Putamen (tissue), 1 donor: ENCODE data around the gene SERPINI1.

Source experiments
- DNase-seq: peaks from one replicate; pipeline ENCODE4 v3.0.0-alpha.2; 2016; ENCODE audit warnings: low spot score

SERPINI1 gene

DNA sequence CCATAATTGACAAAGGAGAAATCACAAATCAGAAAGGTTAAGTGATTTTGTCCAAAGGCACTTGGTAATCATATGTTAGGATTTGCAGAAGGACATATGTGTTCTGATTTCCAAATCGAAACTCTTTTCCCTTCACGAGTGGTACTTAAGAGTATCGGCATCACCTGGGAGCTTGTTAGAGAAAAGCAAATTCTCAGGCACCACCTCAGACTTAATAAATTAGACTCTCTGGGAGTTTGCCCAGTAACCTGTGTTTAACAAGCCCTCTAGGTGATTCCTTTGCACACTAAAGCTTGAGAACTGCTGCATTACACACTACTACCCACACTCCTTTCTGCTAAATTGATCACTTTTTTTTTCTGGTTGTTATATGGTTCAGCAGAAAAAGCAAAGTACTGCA lies 116.2 kb downstream of the SERPINI1 start:
- DNase-seq: no peak

DNA sequence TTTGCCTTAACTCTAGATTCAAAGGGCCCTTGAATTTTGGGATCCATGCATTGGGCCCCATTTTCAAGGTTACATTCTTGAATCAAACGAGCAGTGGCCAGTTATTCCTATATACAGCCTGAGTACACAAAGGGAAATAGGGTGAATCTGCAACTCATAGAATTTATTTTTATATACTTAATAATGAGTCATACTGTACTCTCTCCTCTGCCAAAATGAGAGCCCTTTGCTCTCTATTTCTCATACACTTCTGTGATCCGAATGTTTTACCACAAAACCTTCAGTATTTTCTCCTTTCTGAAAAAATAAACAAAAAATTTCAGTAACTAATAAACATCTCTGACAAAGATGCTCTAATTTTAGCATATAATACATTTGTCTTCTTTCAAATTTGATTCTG lies 116.7 kb downstream of the SERPINI1 start:
- no peak for DNase-seq

DNA sequence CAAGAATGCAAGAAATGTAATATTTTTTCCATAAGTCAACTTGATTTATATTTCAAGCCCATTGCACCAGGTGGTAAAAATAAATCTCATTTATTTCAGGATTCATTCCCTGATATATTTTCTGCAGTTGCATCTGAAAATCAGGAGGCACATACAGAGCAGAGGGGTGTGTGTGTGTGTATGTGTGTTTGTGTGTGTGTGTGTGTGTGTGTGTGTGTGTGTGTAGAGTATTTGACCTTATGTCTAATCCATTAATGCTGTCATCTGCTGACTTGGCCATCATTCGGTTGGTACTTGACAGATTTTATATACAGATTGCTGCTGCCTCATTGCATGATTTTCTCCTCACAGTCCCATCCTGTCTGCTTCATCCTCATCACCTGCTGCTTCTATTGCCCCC lies 118.5 kb downstream of the SERPINI1 start:
- DNase-seq: no peak

DNA sequence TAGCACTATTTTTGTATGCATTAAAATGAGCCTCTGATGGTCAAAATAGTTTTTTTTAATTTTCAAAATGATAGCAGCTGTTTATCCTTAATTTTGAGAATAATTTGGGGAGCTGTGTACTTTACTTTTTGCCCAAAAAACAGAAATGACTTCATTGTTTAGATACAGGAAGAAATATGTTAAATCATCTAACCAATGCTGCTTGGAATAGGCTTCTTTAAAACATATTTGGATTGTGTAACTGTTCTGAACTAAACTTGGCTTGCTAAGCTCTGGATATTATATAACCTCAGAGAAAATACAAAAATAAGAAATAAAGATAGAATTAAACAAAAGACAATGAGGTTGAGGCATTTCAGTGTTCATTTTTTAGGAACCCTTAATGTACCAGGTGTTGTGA lies 119.3 kb downstream of the SERPINI1 start:
- no peak for DNase-seq

DNA sequence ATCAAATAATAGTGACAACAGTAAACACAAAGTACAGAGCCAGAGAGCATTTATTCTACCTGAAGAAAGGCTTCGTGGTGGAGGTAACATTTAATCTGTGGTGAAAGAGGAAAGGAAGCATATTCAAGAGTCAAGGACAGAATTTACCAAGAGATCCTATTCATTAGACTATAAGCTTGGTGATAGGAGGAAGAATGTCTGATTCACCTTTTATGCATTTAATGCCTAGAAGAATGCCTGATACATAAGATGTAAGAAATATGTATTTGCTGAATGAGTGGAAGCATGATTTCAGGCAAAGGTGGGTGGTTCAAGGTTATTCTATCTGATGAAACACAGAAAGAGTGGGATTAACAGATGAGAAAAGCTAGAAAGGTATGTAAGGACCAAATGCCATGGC lies 119.8 kb downstream of the SERPINI1 start:
- no peak for DNase-seq

DNA sequence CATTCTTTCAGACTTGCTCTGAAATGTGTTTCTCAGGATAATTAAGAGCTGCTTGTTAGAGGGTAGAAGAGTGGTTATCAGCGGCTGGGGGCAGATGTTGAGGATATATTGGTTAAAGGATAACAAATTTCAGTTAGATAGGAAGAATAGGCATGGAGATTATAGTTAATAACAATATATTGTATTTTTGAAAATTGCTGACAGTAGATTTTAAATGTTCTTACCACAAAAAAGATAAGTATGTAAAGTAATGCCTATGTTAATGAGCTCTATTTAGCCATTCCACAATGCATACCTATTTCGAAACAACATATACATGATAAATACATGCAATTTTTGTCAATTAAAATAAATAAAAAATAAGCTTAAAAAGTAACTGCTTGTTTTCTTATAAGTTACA lies 123.3 kb downstream of the SERPINI1 start:
- DNase-seq: no peak

DNA sequence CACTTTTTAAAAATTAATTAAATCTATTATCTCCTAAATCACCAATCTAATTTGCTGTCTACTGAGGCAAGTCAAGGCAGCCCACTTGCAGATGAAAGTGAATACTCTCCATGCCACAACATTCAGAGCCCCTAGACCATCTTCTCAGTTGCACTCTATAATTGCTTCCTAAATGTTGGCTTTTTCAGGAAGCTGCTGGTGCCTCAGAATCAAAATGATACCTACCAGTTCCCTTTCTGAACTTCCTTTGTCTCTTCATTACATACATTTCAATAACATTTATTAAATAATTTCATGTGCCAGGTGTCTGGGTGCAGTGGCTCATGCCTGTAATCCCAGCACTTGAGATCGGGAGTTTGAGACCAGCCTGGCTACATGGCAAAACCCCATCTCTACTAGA lies 124.1 kb downstream of the SERPINI1 start:
- DNase-seq: no peak

DNA sequence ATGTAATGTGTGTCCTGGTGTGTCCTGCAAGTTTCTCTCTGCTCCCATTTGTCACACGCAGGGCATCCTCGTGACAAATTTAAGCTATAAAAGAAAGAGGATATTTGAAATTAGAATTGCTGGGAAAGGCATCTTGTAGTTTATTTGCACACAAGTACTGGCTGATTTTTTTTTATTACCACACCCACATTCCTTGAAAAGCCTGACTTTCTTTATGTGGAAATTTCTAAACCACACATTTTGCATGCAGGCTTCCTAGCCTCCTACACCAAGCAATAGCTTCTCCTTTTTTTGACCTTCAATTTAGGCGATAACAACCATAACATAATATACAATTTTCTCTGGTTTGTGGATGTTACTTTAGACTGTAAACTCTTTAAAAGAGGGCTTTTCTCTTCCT lies 126.1 kb downstream of the SERPINI1 start:
- no peak for DNase-seq

DNA sequence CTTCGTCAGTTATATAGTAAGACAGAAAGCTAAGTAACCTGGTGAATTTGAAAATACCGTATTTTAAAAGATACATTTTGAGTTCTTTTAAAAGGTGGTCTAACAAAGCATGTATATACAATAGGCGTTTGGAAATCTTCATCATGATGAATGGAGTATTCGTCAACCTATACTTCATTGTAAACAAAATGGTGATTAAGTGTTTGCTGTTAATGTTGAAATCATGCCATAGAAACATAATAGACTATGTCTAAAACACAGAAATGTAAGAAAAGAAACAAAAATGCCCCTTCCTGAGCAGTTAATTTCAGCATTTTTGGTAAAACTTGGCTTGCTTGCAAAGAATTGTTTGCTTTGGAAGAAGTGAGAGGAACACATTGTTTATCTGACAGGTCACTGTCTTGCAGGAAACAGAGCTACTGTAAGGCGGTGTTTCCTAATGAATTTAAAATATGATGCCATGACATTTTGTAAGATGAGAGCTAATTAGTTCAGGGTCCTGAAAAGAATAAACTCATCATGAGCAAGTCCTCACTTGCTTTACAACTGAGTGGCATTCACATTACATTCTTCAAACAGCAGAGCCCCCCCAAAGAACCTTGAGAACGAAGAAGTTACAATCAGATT lies 126.7 kb downstream of the SERPINI1 start:
- no peak for DNase-seq

DNA sequence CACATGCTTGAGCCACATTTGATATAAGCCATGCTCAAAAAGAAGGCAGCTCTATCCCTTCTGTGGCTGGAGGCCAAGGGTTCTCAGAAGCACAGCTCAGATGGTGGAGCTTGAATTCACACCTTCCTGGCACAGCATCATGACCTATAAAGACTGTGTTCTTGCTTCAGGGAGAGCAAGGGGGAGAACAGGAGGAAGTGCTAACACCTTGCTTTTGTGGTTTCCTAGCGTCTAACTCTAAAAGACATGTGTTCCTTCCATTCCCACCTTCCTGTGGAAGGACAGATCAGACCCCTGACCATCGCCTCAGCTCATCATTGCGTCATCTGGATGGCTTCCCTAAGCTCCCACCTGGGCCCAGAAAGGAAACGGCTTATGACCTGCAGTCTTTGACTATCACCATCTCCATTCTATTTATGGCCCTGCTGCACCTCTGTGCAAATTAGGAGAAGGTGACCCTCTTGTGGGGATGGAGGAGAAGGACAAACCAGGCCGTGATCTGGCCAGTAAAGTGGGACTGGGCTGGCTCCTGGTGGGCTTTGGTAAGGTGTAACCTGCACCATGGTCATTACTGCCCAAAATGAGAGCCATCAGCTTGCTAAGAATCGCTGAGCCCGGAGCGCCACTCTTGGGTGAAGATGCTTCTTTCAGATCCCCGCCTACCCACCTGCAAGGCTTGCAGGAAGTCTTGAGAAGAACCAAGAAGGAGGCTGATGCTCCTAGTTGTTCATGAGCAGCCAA lies 128.5 kb downstream of the SERPINI1 start:
- no peak for DNase-seq

DNA sequence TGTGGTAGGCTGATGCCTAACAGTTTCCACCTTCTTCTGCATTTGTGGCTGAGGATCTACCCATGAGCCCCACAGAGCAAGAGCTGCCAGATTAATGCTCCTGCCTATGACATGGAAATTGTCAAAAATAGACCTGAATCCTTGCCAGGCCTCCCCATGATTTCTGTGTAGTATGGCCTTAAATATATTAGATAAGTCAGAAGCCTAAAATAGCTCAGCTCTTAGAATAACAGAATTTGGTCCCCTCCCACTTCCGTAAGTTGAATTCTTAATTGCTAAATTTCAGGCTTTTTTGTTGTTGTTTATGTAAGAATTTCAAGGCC lies 129.0 kb downstream of the SERPINI1 start:
- no peak for DNase-seq

DNA sequence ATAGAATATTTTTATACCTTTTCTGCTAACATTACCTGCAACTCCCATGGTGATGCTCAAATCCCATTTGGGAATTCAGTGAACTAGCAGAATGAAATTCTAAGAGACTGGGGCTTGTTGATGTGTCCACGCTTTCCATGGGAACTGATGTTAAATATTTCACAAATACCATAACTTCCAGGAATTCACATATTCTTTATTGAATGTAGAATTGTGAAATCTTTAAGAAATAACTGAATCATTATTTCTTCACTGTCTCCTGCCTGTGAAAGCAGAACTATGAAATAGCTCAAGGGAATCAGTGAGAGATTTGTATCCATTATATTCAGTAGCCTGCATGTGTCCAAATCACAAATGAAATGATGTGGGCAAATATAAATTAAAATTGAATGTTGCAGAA lies 130.8 kb downstream of the SERPINI1 start:
- no peak for DNase-seq

DNA sequence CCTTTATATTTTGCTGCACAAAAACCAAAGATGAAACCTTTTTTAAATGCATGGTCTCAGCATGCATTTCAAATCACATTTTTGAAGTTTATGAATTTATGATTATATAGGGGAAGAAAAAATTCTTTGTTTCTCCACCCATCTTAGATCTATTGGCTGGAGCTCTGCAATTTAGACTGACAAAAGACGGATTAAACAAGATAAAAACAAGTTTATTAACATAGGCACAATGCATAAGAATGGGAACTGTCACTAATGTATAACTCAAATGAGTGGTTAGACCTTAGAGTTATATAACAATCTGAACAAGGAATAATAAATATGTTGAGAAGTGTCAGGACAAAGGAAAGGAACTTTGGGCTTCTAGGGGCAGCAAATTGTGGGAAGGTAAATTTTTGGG lies 132.5 kb downstream of the SERPINI1 start:
- no peak for DNase-seq

DNA sequence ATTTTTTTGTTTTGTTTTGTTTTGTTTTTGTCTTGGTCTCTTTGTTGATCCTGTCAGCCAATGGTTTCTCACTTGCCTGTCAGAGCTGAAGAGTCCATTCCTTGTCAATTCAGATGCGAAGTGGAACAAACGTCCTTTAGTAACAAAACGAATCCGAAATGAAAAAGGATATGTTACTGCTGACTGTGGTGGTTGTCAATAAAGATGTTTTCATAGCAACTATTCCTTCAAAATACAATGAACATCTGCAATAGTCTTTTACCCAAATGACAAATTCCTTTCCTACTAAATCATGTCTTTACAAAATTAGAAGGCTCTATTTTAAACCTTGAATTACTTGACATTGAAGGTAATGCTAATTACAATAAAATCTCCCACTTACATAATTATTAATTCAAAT lies 134.7 kb downstream of the SERPINI1 start:
- DNase-seq: no peak

DNA sequence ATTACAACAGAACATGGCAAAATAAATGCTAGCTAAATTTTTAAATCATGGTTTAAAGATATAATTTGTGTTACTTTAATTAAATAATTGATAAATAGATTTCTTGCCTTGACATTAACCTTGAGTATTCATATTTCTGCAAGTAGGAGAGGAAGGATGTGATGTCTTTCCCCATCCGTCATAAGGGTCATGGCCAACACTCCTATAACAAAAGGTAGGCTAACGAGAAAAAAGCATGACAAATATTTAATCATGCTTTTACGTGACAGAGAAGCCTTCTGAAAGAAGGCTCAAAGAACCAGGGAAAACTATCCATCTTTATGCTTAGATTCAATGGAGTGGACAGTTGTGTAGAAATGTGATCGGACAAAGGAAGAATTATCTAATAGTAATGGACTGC lies 135.2 kb downstream of the SERPINI1 start:
- no peak for DNase-seq

DNA sequence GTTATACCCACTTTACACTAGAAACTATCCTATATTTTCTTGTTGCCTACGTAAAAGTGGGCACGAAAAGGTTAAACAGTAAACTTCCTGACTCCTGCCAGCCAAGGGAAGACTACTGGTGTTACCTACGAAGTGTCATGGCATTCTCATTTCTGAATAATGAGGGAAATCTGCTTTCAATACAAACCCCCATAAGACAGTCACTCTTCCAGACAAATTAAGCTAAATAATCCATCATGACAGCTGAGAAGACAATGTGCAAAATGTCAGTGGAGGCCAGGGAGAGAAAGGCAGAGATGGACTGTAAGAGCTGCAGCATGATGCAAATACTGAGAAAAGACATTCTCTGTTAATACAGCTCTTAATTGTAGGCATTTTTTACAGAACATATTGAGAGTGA lies 136.5 kb downstream of the SERPINI1 start:
- DNase-seq: no peak

DNA sequence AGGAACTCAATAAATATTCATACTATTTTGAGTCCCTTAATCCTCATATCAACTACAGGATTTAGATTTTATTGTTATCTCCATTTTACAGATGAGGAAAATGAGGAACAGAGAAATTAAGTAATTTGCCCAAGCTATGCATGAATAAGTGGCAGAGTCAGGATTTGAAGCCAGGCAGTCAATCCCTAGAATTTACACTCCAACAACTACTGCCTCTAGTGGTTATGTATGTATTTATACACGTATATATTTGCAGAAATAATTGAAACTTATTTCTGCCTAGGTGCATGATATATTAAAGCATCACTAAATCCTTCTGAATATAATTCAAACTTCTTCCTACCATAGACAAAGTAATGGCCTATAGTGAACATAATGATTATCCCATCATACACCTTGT lies 137.4 kb downstream of the SERPINI1 start:
- no peak for DNase-seq

DNA sequence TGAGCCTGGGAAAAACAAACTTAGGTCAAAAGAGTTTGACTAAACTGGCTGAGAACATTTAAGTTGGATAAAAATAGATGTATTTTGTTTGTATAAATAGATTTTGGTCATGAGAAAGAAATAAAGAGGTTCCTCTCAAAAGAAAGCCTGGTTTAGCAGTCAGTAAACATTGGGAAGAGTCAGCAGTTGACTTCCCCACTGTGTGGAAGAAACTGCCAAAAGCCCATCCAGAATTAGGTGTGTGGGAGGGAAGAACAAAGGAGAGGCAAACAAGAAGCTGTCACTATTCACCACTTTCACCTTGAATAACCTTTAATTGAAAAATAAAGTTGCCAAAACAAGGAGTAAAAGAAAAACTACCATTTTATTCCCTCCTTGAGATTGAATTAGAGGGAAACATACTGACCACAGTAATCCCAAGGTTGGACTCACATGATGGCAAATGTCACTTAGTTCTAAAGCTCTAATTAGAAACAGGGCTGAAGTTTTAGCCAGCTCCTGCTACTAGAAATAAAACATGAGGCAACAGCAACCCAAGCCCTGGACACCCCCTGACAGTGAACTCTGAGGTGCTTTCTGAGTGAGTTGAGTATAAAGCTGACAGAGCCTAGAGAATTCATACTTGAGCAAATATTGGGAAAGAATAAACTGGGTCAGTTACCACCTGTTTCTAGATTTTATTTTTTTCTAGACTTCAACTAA lies 139.3 kb downstream of the SERPINI1 start:
- DNase-seq: no peak
